Muscle layer of duodenum (tissue), 2 donors: ENCODE data around the gene ZNF280D.

Experiments used
- H3K27ac ChIP-seq: one replicate; pipeline ENCODE4 v1.7.0; 2013; ENCODE audit warnings: mild to moderate bottlenecking, low read length
- H3K27me3 ChIP-seq: one replicate; pipeline ENCODE4 v1.7.0; 2013; ENCODE audit warnings: low read depth, mild to moderate bottlenecking, control low read depth, low read length
- H3K36me3 ChIP-seq, 2 donors: one replicate each; pipeline ENCODE4 v1.7.0; 2013; ENCODE audit warnings: low read length in 2 of 2, control low read depth in 1 of 2, mild to moderate bottlenecking in 1 of 2; ENCODE audit not compliant: insufficient read depth in 2 of 2, control insufficient read depth in 1 of 2
- H3K4me1 ChIP-seq, 2 donors: one replicate each; pipeline ENCODE4 v1.7.0; 2013; ENCODE audit warnings: low read length in 2 of 2, mild to moderate bottlenecking in 2 of 2, control low read depth in 1 of 2, moderate library complexity in 1 of 2; ENCODE audit not compliant: insufficient read depth in 2 of 2, control insufficient read depth in 1 of 2
- H3K4me3 ChIP-seq, 2 donors: one replicate each; pipeline ENCODE4 v1.7.0; 2013; ENCODE audit warnings: low read length in 2 of 2, low read depth in 1 of 2, mild to moderate bottlenecking in 1 of 2
- H3K9me3 ChIP-seq, 2 donors: one replicate each; pipeline ENCODE4 v1.7.0; 2013; ENCODE audit warnings: low read length in 2 of 2, control low read depth in 1 of 2, mild to moderate bottlenecking in 1 of 2; ENCODE audit not compliant: control insufficient read depth in 1 of 2
- donor health status: healthy.

The ZNF280D gene

DNA sequence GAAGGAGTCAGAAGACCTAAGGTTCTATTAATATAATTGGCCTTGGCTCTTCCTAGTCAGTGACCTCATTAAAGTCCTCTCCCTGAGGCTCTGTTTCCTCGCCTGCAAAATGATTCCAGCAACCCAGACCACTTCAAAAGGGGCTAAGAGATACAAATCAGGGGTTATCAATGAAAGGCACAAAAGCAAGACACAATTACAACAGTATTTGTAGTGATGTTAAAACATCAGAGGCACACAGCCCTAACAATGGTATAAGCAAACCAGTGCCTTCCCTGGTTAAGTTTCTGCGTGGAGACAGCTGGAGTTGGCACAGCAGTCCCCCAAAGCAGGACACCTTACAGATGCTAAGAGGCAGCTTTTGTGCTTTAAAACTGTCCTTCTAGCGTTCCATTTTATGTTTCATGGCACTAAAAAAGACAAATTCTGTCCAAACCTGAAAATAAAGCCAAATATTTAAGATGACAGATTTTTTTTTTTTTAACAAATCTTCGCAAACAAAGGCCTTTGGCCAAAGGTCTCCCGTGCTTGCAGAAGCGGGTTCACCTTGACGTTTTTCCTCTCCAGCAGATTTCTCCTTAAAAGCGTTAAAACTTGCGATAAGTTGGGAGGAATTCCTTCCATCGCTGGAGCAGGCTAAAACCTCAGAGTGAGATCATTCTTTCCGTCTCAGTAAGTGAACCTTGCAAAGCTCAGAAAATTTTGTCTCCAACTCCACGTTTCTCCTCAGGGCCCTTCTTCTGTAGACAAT, 999 bp downstream of the ZNF280D start:
- Histone ChIP-seq H3K27me3 (no peaks in the 10 kb centered on the region), H3K36me3 (peaks cover 0 to 7% of the 10 kb centered on the region in 2 donors), H3K4me3 (peak overlapping the region; percentile 71 to 80), H3K9me3 (no peaks in the 10 kb centered on the region), H3K4me1 (peaks cover 14 to 34% of the 10 kb centered on the region in 2 donors), H3K27ac (peak overlapping the region; percentile 95)

- Histone ChIP-seq H3K4me1 (peaks cover 14 to 37% of the 10 kb centered on the region in 2 donors), H3K9me3 (no peaks in the 10 kb centered on the region), H3K27ac (peak overlapping the region; percentile 95), H3K4me3 (peak overlapping the region; percentile 71 to 80), H3K36me3 (peaks cover 0 to 7% of the 10 kb centered on the region in 2 donors), H3K27me3 (no peaks in the 10 kb centered on the region)
Observed at GRCh38 chr15:56731548-56731947, 1.8 kb downstream of the ZNF280D start.

DNA sequence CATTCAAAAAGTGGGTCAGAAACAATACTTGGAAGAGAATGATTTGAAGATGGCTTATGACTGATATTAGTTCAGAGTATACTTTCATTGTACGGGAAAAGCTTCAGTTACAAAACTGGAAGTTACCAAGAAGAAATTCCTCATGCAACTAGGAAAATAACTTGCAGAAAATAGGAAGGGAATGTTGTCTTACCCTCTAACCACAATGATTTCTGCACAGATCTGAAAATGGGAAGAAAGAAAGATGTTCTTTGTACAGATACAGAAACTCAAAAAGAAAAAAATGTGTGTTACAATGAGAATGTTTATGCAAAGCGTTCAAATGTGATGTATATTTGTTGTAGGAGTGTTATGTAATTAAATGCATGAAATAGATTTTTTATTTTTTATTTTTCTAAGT, 3.7 kb downstream of the ZNF280D start:
- peaks cover 14 to 38% of the 10 kb centered on the region in 2 donors for H3K4me1 ChIP-seq
- no peak overlapping the region for H3K27ac ChIP-seq
- H3K36me3 ChIP-seq: peaks cover 0 to 7% of the 10 kb centered on the region in 2 donors
- H3K27me3 ChIP-seq: no peaks in the 10 kb centered on the region
- no peak overlapping the region for H3K4me3 ChIP-seq
- H3K9me3 ChIP-seq: no peaks in the 10 kb centered on the region

DNA sequence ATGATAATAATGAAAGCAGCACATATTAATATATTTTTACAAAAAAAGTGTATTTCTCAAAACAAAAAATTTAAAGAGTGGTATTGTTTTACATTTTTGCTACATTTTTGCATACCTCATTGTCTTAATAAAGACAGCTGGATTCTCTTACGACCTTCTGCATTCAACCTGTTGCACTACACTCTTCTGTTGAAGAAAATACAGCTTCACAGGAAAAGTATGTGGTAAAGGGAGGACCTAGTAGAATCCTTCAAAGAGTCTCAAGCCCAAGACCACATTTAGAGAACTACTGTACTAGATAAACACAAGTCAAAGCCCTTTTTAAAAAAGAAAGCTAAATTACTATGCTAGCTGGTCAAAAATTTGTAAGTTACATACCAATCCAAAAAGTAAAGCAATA, 7.9 kb downstream of the ZNF280D start:
- Histone ChIP-seq H3K27ac (no peak overlapping the region), H3K4me1 (peaks cover 8 to 34% of the 10 kb centered on the region in 2 donors), H3K9me3 (no peaks in the 10 kb centered on the region), H3K4me3 (no peak overlapping the region), H3K36me3 (no peaks in the 10 kb centered on the region), H3K27me3 (no peaks in the 10 kb centered on the region)

DNA sequence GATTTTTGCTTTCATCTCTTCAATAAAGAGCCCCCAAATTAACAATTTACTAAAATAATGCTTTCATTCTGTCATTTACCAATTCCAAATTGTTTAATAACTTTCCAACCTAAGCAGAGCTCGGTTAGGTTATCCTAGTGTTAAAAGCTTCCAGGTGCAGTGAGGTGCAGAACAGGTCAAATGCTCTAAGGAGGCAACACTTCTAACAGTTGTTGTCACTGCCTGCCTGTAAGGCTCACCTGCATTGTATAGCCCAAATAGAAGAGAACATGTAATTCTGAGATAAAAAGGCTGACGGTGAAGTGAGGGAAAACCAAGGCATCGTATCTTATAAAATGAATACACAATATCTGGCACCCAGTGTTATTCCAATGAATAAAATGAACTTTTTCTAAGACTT, 9.1 kb downstream of the ZNF280D start:
- H3K27ac ChIP-seq: no peak overlapping the region
- H3K9me3 ChIP-seq: no peaks in the 10 kb centered on the region
- no peaks in the 10 kb centered on the region for H3K27me3 ChIP-seq
- no peaks in the 10 kb centered on the region for H3K36me3 ChIP-seq
- H3K4me3 ChIP-seq: no peak overlapping the region
- H3K4me1 ChIP-seq: peaks cover 2 to 22% of the 10 kb centered on the region in 2 donors

DNA sequence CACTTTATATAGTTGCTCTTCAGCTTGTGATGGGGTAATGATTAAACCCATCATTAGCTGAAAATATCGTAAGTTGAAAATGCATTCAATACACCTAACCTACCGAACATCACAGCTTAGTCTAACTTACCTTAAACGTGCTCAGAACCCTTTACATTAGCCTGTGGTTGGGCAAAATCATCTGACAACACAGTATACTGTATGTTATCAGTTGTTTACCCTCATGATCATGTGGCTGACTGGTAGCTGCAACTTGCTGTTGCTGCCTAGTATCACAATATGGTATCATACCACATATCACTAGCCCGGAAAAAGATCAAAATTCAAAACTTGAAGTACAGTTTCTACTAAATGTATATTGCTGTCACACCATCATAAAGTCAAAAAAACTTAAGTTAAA, 9.5 kb downstream of the ZNF280D start:
- H3K27me3 ChIP-seq: no peaks in the 10 kb centered on the region
- peaks cover 0 to 19% of the 10 kb centered on the region in 2 donors for H3K4me1 ChIP-seq
- no peaks in the 10 kb centered on the region for H3K9me3 ChIP-seq
- H3K27ac ChIP-seq: no peak overlapping the region
- no peak overlapping the region for H3K4me3 ChIP-seq
- no peaks in the 10 kb centered on the region for H3K36me3 ChIP-seq

- Histone ChIP-seq H3K36me3 (no peaks in the 10 kb centered on the region), H3K4me1 (peaks cover 0 to 17% of the 10 kb centered on the region in 2 donors), H3K4me3 (no peak overlapping the region), H3K27ac (no peak overlapping the region), H3K27me3 (no peaks in the 10 kb centered on the region), H3K9me3 (no peaks in the 10 kb centered on the region)
Observed at GRCh38 chr15:56719774-56720555, 13.3 kb downstream of the ZNF280D start.

- Histone ChIP-seq H3K27ac (no peak overlapping the region), H3K27me3 (no peaks in the 10 kb centered on the region), H3K4me1 (peaks cover 0 to 13% of the 10 kb centered on the region in 2 donors), H3K4me3 (no peak overlapping the region), H3K9me3 (no peaks in the 10 kb centered on the region), H3K36me3 (no peaks in the 10 kb centered on the region)
Observed at GRCh38 chr15:56719021-56719612, 14.2 kb downstream of the ZNF280D start.

DNA sequence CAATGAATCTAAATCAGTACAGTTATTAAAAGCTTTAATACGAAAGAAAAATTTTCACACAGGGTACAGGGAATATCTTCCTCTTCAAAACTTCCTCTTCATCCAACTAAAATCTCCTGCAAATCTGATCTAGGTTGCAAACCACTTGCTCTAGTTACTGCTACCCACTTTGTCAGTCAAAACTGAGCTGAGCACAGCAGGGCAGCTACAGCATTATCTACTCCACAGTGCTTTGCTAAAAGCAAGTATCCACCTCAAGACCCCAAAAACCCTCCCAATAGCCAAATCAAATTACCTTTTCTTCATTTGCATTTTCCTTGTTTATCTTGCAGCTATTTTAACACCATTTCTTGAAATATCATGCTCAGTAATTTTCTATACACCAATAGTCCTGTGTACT, 14.7 kb downstream of the ZNF280D start:
- Histone ChIP-seq H3K4me3 (no peak overlapping the region), H3K9me3 (no peaks in the 10 kb centered on the region), H3K27ac (no peak overlapping the region), H3K4me1 (peaks cover 0 to 7% of the 10 kb centered on the region in 2 donors), H3K36me3 (no peaks in the 10 kb centered on the region), H3K27me3 (no peaks in the 10 kb centered on the region)

GRCh38 chr15:56716334-56716733, 17.0 kb downstream of the ZNF280D start:
- Histone ChIP-seq H3K4me1 (peaks cover 0 to 5% of the 10 kb centered on the region in 2 donors), H3K36me3 (no peaks in the 10 kb centered on the region), H3K4me3 (no peak overlapping the region), H3K27ac (no peak overlapping the region), H3K27me3 (no peaks in the 10 kb centered on the region), H3K9me3 (no peaks in the 10 kb centered on the region)

GRCh38 chr15:56715220-56715619, 18.1 kb downstream of the ZNF280D start:
- peaks cover 0 to 5% of the 10 kb centered on the region in 2 donors for H3K4me1 ChIP-seq
- H3K4me3 ChIP-seq: no peak overlapping the region
- no peaks in the 10 kb centered on the region for H3K9me3 ChIP-seq

More at GRCh38 chr15:56715220-56715619, 18.1 kb downstream of the ZNF280D start:
- no peaks in the 10 kb centered on the region for H3K27me3 ChIP-seq
- no peak overlapping the region for H3K27ac ChIP-seq
- H3K36me3 ChIP-seq: no peaks in the 10 kb centered on the region
